ENCODE data around the gene NUCKS1. TPM values are rescaled to one million over a fixed set of nuclear protein-coding genes. Genes with fewer than 3 reads are reported as not detected.

NUCKS1 gene
- total RNA-seq, 1 donor from 2014 or later = 700 TPM

DNA sequence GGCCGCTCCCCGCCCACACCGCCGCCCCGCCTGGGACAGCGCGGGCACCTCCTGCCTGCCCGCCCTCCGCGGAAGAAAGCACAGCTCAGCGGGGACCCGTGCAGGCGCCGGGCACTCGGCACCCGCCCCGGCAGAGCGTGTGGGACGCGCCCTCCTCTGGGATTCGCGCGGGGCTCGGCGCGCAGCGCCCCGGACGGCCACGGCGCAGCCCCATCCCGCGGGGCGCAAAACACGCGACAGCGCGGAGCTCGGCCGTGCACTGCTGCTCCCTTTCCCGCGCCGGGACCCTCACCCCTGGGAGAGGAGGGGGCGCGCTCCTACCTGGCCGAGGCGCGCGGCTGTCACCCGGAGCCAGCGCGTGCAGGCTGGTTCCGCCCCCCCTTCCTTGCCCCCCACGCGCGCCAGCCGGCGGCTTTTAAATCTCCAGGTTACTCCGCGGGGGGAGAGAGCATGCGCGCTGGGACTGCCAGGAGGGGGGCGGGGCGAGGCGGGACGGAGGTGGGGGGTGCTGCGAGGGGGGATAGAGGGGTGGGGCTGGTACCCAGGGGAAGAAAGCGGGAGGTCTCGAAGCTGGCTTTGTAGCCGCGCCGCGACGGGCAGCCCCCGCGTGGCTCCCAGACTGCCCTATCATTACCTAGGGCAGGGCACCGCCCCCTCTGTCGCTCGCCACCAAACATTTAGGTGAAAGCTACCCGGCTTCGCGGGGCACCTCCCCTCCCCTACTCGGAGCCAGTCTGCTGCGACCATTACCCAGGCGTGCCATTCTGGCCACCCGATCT is 69.7 kb downstream of the NUCKS1 start, which contains the start of gene SLC45A3:
TSS of gene SLC45A3 (minus strand) at position 437 of the 779 bp plus-strand sequence. CDS start 15,853 bp downstream, outside the sequence.
- Histone ChIP-seq H3K27me3 (peaks cover 18% of the 10 kb centered on the region), H3K79me2 (ENCODE audit: low read depth) (peaks cover 29% of the 10 kb centered on the region), H3K27ac (no peak within 1 kb of the TSS), H3K9ac (no peak within 1 kb of the TSS), H2AFZ (replicated peaks) (peak within 1 kb of the TSS; percentile 94), H3K9me3 (ENCODE audit: low read depth) (no peaks in the 10 kb centered on the region), H4K20me1 (ENCODE audit: low read depth) (peaks cover 30% of the 10 kb centered on the region), H3K4me1 (peaks cover 28% of the 10 kb centered on the region), H3F3A (ENCODE audit: low read depth) (peaks cover 33% of the 10 kb centered on the region), H3K4me2 (peak within 1 kb of the TSS; percentile 98), H3K36me3 (no peaks in the 10 kb centered on the region), H3K4me3 (peak within 1 kb of the TSS; percentile 92)
- TF ChIP-seq EZH2 (IDR thresholded peaks at IDR 0.05) (no peak), EZH2phosphoT487 (IDR thresholded peaks at IDR 0.05) (no peak)
- TF ChIP-seq, protein P1, sequence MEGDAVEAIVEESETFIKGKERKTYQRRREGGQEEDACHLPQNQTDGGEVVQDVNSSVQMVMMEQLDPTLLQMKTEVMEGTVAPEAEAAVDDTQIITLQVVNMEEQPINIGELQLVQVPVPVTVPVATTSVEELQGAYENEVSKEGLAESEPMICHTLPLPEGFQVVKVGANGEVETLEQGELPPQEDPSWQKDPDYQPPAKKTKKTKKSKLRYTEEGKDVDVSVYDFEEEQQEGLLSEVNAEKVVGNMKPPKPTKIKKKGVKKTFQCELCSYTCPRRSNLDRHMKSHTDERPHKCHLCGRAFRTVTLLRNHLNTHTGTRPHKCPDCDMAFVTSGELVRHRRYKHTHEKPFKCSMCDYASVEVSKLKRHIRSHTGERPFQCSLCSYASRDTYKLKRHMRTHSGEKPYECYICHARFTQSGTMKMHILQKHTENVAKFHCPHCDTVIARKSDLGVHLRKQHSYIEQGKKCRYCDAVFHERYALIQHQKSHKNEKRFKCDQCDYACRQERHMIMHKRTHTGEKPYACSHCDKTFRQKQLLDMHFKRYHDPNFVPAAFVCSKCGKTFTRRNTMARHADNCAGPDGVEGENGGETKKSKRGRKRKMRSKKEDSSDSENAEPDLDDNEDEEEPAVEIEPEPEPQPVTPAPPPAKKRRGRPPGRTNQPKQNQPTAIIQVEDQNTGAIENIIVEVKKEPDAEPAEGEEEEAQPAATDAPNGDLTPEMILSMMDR (IDR thresholded peaks at IDR 0.05) = no peak
- peaks cover 16% of the 10 kb centered on the region for H3K27me3 Mint-ChIP-seq (ENCODE audit: insufficient read depth, low read depth)
- no peaks in the 10 kb centered on the region for H3K9me3 Mint-ChIP-seq
- DNase-seq (ENCODE audit: low spot score) = peak; percentile 71
- H3K36me3 Mint-ChIP-seq = no peaks in the 10 kb centered on the region
- peak within 1 kb of the TSS; percentile 46 for H3K27ac Mint-ChIP-seq
- peak within 1 kb of the TSS; percentile 84 for H3K4me3 Mint-ChIP-seq
- H3K4me1 Mint-ChIP-seq = peaks cover 55% of the 10 kb centered on the region

DNA sequence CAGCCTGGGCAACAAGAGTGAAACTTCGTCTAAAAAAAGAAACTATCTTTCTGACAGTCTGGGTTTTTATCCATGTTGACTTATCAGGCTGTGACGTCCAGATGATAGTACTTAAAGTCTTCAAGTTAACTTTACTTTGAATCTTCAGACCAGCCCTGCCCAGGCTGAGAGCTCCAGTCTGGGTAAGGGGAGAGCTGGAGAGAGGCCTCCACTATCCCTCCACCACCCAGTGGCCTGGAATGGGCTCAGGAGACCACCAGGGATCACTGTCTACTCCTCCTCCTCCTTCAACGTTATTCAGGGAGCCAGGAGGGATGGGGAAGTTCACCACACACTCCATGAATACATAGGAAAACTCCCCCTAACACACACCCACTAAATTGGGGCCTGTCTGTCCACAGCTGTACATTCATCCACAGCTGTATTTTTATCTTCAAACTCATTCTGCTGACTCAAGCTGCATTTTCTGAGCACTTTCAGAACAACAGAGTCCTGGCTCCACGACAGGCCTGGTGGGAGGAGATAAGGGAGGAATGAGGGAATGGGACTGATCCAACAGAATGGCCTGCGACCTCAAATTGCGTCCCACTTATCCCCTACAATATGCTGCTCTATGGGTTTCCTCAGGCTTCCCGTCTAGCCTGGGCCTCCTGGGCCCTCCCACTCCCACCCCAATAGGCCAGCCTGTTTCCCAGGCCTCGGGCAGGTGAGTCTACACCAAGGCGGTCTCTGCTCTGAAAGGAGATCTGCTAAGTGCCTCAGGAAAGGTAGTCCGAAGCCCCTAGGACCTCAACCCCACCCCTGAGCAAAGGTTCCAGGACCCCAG is 71.5 kb downstream of the NUCKS1 start:
- H3K27ac ChIP-seq = no peak overlapping the region
- H3K9me3 Mint-ChIP-seq = no peaks in the 10 kb centered on the region
- no peaks in the 10 kb centered on the region for H3K36me3 Mint-ChIP-seq
- H3K9me3 ChIP-seq (ENCODE audit: low read depth) = no peaks in the 10 kb centered on the region
- H3K9ac ChIP-seq = no peak overlapping the region
- peaks cover 29% of the 10 kb centered on the region for H3K79me2 ChIP-seq (ENCODE audit: low read depth)
- H3K27me3 Mint-ChIP-seq (ENCODE audit: insufficient read depth, low read depth) = peaks cover 12% of the 10 kb centered on the region
- peaks cover 64% of the 10 kb centered on the region for H3K4me1 Mint-ChIP-seq
- DNase-seq (ENCODE audit: low spot score) = no peak
- peak overlapping the region; percentile 98 for H3K4me2 ChIP-seq
- H4K20me1 ChIP-seq (ENCODE audit: low read depth) = peaks cover 30% of the 10 kb centered on the region
- H3K4me3 Mint-ChIP-seq = peak overlapping the region; percentile 84
- TF ChIP-seq EZH2 (IDR thresholded peaks at IDR 0.05) (no peak), EZH2phosphoT487 (IDR thresholded peaks at IDR 0.05) (no peak)
- TF ChIP-seq, protein P1 (IDR thresholded peaks at IDR 0.05) = no peak
- peaks cover 28% of the 10 kb centered on the region for H3K4me1 ChIP-seq
- peaks cover 34% of the 10 kb centered on the region for H3F3A ChIP-seq (ENCODE audit: low read depth)
- peak overlapping the region; percentile 92 for H3K4me3 ChIP-seq
- no peak overlapping the region for H3K27ac Mint-ChIP-seq
- no peaks in the 10 kb centered on the region for H3K36me3 ChIP-seq
- peaks cover 18% of the 10 kb centered on the region for H3K27me3 ChIP-seq
- no peak overlapping the region for H2AFZ ChIP-seq (replicated peaks)

DNA sequence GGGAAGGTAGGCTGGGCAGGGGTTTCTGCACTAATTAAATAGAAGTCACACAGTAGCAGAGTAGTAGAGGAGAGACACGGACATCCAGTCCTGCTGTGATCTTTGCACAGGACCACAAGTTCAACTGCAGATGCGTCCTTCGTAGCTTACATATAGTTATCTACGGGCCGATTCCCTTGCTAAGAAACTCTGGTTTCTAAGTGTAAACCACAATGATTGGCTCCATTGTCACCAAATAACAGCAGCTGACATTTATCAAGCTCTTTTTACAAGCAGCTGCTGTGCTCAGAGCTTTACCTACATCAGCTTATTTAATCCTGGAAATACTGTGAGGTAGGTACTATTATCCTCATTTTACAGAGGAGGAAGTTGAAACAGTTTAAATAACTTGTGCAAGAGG is 72.8 kb downstream of the NUCKS1 start:
- no peak overlapping the region for H3K27ac ChIP-seq
- H3K9ac ChIP-seq = no peak overlapping the region
- peaks cover 33% of the 10 kb centered on the region for H4K20me1 ChIP-seq (ENCODE audit: low read depth)
- H3K79me2 ChIP-seq (ENCODE audit: low read depth) = peaks cover 33% of the 10 kb centered on the region
- TF ChIP-seq, protein P1 (IDR thresholded peaks at IDR 0.05) = no peak
- TF ChIP-seq EZH2phosphoT487 (IDR thresholded peaks at IDR 0.05) = no peak
- TF ChIP-seq EZH2 (IDR thresholded peaks at IDR 0.05) = no peak
- H3K9me3 Mint-ChIP-seq = no peaks in the 10 kb centered on the region
- peak overlapping the region; percentile 72 for H3K27ac Mint-ChIP-seq
- H3K36me3 Mint-ChIP-seq = no peaks in the 10 kb centered on the region
- H3K4me2 ChIP-seq = no peak overlapping the region
- H3K4me3 ChIP-seq = no peak overlapping the region
- DNase-seq (ENCODE audit: low spot score) = no peak
- H3F3A ChIP-seq (ENCODE audit: low read depth) = peaks cover 47% of the 10 kb centered on the region
- H3K4me3 Mint-ChIP-seq = no peak overlapping the region
- peaks cover 73% of the 10 kb centered on the region for H3K4me1 Mint-ChIP-seq
- no peak overlapping the region for H2AFZ ChIP-seq (replicated peaks)
- H3K36me3 ChIP-seq = no peaks in the 10 kb centered on the region
- H3K27me3 Mint-ChIP-seq (ENCODE audit: insufficient read depth, low read depth) = peaks cover 10% of the 10 kb centered on the region
- peaks cover 18% of the 10 kb centered on the region for H3K27me3 ChIP-seq
- H3K4me1 ChIP-seq = peaks cover 35% of the 10 kb centered on the region
- H3K9me3 ChIP-seq (ENCODE audit: low read depth) = no peaks in the 10 kb centered on the region
